ENCODE results near the gene KCND3.

The KCND3 gene

GRCh38 chr1:111956155-111956771 lies 33.2 kb downstream of the KCND3 start:
- no peak for DNase-seq

GRCh38 chr1:111955755-111956154 lies 33.7 kb downstream of the KCND3 start:
- DNase-seq = peak; percentile 70

- DNase-seq = no peak
Measured at GRCh38 chr1:111953797-111954196, 35.7 kb downstream of the KCND3 start.

- DNase-seq = no peak
Measured at GRCh38 chr1:111952125-111952657, 37.3 kb downstream of the KCND3 start.

- peak; percentile 82 for DNase-seq
Measured at GRCh38 chr1:111948209-111949171, 41.0 kb downstream of the KCND3 start.

- DNase-seq = no peak
Measured at GRCh38 chr1:111943846-111944749, 45.4 kb downstream of the KCND3 start.

GRCh38 chr1:111943066-111943465 lies 46.4 kb downstream of the KCND3 start:
- DNase-seq = no peak

- DNase-seq = no peak
Measured at GRCh38 chr1:111938536-111938935, 50.9 kb downstream of the KCND3 start.

- no peak for DNase-seq
Measured at GRCh38 chr1:111938123-111938522, 51.3 kb downstream of the KCND3 start.

GRCh38 chr1:111937147-111937725 lies 52.2 kb downstream of the KCND3 start:
- no peak for DNase-seq

- DNase-seq = no peak
Measured at GRCh38 chr1:111934106-111934852, 55.2 kb downstream of the KCND3 start.

- DNase-seq = no peak
Measured at GRCh38 chr1:111930356-111930755, 59.1 kb downstream of the KCND3 start.

- no peak for DNase-seq
Measured at GRCh38 chr1:111928531-111928930, 60.9 kb downstream of the KCND3 start.

- DNase-seq = no peak
Measured at GRCh38 chr1:111927652-111928051, 61.8 kb downstream of the KCND3 start.

- DNase-seq = no peak
Measured at GRCh38 chr1:111924786-111925185, 64.7 kb downstream of the KCND3 start.

- DNase-seq = no peak
Measured at GRCh38 chr1:111923766-111924165, 65.7 kb downstream of the KCND3 start.

GRCh38 chr1:111921948-111922347 lies 67.5 kb downstream of the KCND3 start:
- no peak for DNase-seq

- DNase-seq = no peak
Measured at GRCh38 chr1:111920221-111921024, 69.0 kb downstream of the KCND3 start.

GRCh38 chr1:111911776-111912515 lies 77.5 kb downstream of the KCND3 start:
- peak; percentile 31 for DNase-seq

- DNase-seq = no peak
Measured at GRCh38 chr1:111911061-111911460, 78.4 kb downstream of the KCND3 start.
